Measurements from ENCODE around the gene CPB2. TPM values are rescaled to one million over a fixed set of nuclear protein-coding genes. Genes with fewer than 3 reads are reported as not detected.

Gene CPB2
- total RNA-seq, 4 donors from 2014 or later, result 0.25 to 0.42 (median 0.29) TPM; not detected in 1

DNA sequence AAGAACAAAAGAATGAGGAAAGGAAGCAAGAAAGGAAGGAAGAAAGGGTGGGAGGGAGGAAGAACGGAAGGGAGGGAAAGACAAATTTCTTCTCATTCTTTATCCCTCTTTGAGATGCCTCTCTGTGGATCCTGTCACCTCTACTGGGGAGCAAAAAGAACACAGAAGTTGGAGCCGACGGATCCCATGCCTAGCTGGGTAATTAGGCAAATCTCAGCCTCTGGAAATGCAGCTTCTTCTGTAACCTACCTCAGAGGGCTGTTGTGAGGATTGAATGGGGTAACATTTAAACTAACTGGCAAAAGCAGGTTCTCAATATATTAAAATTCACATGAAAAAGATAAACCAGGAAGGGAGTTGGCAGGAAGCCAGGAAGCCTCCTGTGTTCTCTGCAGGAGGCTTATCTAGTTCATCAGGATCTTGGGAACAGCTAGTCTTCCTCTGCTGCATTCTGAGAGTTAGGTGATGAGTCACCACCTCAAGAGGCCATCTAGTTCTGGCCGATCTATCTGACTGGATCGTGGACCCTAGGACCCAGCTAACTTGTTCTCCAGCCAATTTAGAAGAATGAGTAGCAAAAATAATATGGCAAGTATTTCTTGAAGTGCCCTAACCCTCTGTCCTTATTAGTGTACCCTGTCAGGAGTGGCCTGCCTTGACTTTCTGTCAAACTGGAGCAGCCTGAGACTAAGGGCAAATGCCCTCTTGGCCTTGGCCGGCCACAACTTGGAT is 15.2 kb upstream of the CPB2 start:
- intact Hi-C loops (cut with DNase I; ENCODE audit: low total_unique reads), result no loop called here
- DNase-seq (ENCODE audit: low spot score in 2 of 2), result no peak
- TF ChIP-seq, protein P1, sequence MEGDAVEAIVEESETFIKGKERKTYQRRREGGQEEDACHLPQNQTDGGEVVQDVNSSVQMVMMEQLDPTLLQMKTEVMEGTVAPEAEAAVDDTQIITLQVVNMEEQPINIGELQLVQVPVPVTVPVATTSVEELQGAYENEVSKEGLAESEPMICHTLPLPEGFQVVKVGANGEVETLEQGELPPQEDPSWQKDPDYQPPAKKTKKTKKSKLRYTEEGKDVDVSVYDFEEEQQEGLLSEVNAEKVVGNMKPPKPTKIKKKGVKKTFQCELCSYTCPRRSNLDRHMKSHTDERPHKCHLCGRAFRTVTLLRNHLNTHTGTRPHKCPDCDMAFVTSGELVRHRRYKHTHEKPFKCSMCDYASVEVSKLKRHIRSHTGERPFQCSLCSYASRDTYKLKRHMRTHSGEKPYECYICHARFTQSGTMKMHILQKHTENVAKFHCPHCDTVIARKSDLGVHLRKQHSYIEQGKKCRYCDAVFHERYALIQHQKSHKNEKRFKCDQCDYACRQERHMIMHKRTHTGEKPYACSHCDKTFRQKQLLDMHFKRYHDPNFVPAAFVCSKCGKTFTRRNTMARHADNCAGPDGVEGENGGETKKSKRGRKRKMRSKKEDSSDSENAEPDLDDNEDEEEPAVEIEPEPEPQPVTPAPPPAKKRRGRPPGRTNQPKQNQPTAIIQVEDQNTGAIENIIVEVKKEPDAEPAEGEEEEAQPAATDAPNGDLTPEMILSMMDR (IDR thresholded peaks at IDR 0.05), result no peak
- TF ChIP-seq POLR2A (IDR thresholded peaks at IDR 0.05), result no peak
- WGBS, 2 donors, result 57 to 70% methylated on average over 6 of the region's 6 CpGs
- no peak overlapping the region for H3K4me3 ChIP-seq (ENCODE audit: low read depth, poor library complexity, severe bottlenecking)

DNA sequence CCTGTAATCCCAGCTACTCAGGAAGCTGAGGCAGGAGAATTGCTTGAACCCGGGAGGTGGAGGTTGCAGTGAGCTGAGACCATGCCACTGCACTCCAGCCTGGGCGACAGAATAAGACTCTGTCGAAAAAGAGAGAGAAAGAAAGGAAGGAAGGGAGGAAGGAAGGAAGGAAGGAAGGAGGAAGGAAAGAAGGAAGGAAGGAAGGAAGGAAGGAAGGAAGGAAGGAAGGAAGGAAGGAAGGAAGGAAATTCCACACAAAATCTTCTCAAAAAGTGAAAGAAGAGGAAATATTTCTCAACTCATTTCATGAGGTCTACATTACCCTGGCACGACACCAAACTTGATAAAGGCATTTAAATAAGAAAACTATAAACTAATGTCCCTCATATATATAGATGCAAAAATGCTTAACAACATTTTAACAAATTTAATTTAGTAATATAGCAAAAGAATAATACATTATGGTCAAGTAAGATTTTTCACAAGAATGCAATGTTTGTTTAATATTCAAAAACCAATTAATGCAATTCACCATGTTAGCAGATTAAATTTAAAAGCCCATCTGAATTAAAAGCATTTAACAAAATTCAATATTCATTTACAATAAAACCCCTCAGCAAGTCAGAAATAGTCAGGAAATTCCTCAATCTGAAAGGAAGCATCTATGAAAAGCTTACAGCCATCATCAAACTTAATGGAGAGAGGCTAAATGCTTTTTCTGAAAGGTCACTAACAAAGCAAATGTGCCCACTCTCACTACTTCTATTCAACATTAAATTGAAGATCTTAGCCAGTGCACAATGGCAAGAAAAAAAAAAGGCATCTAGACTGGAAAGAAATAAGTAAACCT is 12.0 kb upstream of the CPB2 start:
- 73 to 85% methylated on average over 4 of the region's 4 CpGs for WGBS, 2 donors
- DNase-seq (ENCODE audit: low spot score in 2 of 2), result no peak
- TF ChIP-seq, protein P1 (IDR thresholded peaks at IDR 0.05), result no peak
- no peak for TF ChIP-seq POLR2A (IDR thresholded peaks at IDR 0.05)
- H3K4me3 ChIP-seq (ENCODE audit: low read depth, poor library complexity, severe bottlenecking), result no peak overlapping the region
- intact Hi-C loops (cut with DNase I; ENCODE audit: low total_unique reads), result no loop called here

DNA sequence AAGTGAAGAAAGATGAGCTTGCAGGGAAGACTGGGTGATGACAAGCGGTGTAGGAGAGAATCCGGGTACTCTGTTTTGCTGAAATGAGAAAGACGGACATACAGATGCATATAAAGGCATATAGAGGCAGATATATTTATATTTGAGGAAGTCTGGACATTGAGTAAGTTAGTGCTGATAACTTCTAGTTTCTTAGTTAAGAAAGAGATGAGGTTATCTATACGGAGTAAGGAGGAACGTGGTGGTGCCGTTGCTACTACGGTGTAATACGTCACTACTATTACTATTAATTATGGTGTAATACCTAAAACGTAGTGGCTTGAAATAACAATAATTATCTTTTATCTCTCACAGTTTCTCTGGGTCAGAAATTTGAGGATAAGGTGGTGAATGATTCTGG is 9.8 kb upstream of the CPB2 start:
- no peak overlapping the region for H3K4me3 ChIP-seq (ENCODE audit: low read depth, poor library complexity, severe bottlenecking)
- WGBS, 2 donors, result 89 to 92% methylated on average over 9 of the region's 9 CpGs
- intact Hi-C loops (cut with DNase I; ENCODE audit: low total_unique reads), result no loop called here
- DNase-seq (ENCODE audit: low spot score in 2 of 2), result no peak
- TF ChIP-seq, protein P1 (IDR thresholded peaks at IDR 0.05), result no peak
- TF ChIP-seq POLR2A (IDR thresholded peaks at IDR 0.05), result no peak

DNA sequence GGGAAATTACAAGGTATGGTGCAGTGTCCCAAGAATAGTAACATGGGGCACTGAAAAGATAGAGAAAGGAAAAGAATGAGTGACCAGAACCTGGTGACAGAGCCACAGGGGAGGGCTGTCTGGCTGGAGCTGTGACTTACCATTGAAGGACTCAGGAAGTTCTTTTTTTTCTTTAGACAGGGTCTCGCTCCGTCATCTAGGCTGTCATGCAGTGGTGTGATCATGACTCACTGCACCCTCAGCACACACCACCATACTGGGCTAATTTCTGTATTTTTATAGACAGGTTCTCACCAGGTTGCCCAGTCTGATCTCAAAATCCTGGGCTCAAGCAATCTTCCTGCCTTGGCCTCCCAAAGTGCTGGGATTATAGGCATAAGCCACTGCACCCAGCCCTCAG is 8.8 kb upstream of the CPB2 start:
- no peak overlapping the region for H3K4me3 ChIP-seq (ENCODE audit: low read depth, poor library complexity, severe bottlenecking)
- no peak for DNase-seq (ENCODE audit: low spot score in 2 of 2)
- TF ChIP-seq POLR2A (IDR thresholded peaks at IDR 0.05), result no peak
- TF ChIP-seq, protein P1 (IDR thresholded peaks at IDR 0.05), result no peak
- WGBS, 2 donors, result 84 to 95% methylated on average over 2 of the region's 2 CpGs
- intact Hi-C loops (cut with DNase I; ENCODE audit: low total_unique reads), result no loop called here

DNA sequence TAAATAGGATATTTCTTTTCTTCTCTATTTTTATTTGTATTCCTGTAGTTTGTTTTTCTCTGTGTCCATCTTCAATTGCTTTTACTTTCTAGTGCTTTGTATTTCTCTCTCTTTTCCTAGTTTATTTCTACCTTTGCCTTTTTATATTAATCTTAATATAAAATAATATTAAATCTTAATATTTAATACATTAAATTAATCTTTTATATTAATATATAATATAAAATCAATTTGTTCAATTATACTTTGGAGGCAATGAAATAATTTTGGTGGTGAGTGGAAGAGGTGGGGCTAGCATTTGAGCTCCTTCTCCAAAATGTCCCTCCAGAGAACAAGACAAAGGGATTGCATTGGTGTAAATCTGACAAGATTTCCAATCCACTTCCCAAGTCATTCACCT is 6.3 kb upstream of the CPB2 start:
- no peak overlapping the region for H3K4me3 ChIP-seq (ENCODE audit: low read depth, poor library complexity, severe bottlenecking)
- DNase-seq (ENCODE audit: low spot score in 2 of 2), result no peak
- intact Hi-C loops (cut with DNase I; ENCODE audit: low total_unique reads), result no loop called here
- TF ChIP-seq POLR2A (IDR thresholded peaks at IDR 0.05), result no peak
- TF ChIP-seq, protein P1 (IDR thresholded peaks at IDR 0.05), result no peak

All from lower leg skin (tissue), 4 donors.